Superior temporal gyrus (tissue), 1 donor: ENCODE results near the gene ARMH3.

Source experiments
- DNase-seq: peaks from one replicate; pipeline ENCODE4 v3.0.0-alpha.2; 2016; ENCODE audit errors: extremely low spot score

The ARMH3 gene

DNA sequence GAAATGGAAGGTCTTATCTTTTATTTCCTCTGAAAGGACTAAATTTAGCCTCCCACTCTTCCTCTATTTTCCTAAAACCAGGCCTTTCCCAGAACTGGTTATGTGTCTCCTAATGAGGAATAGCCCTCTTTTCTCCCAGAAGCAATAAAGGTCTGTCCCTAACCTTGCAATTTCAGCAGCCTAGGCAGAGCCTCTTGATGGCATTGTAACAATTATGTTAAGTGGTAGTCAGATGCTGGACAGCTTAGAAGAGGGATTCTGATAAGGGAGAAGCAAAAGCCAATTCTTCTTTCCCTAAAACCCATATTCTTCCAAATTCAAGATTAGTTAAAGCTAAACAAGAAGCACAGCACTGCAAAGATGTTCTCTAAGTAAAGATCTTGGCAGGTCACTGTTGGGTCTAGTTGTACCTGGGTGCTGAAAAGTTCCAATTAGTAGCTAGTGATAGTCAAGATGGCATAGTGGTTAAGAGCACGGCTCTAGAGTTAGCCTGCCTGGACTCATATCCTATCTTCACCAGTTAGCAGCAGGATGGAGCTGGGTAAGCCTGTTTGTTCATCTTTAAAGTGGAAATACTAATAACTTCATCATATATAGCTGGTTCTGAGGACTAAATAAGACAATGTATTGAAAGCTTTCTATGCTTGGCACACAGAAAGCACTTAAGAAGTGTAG lies 198.0 kb downstream of the ARMH3 start:
- no peak for DNase-seq

DNA sequence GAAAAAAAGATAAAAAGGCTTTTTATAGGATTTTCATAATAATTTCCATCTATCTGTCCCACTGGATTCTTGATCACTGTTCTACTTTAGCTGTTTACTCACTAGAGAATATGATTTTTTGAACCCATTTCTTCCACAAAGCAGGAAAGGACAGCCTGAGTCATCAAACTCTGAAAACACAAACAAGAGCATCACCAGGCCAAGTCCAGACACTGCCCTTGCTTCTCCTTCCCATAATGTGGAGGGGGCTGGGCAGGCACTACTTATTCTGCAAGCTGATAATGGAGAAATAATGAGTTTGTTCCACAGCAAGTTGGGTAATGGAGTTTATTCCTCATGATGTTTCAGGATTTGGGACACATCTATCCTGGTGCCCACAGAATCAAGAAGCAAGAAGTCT lies 199.3 kb downstream of the ARMH3 start:
- no peak for DNase-seq

DNA sequence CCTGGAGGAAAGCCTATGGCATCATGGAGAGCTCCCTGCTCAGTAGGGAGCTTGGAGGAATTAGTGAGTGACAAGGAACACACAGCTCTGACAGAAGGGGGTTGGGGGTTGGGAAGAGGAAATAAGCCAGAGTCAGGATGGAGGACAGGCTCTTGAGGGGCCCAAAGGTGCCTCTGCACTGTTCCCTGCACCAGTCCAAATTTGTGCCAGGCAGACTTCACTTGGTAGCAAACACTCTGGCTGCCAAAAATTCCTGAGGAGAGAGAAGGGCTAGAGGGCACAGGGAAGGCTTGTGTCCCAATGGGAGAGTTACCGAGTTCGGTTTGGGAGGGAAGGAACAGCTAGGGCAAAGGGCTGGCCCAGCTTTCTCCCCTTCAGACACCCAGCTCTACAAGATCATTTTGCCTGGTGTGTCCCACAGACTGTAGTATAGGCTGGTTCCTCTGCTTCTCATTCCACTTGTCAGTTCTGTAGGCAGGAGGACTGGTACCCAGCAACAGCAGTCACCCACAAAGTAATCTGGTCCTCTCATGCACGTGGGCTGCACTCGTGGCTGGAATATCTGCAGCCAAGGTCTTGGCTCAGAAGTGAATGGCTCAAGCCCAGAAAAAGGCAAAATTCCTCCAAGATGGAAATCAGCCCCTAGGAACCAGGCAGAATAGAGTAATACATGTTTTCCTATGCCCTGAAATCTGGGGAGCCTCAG lies 204.4 kb downstream of the ARMH3 start:
- DNase-seq: no peak

DNA sequence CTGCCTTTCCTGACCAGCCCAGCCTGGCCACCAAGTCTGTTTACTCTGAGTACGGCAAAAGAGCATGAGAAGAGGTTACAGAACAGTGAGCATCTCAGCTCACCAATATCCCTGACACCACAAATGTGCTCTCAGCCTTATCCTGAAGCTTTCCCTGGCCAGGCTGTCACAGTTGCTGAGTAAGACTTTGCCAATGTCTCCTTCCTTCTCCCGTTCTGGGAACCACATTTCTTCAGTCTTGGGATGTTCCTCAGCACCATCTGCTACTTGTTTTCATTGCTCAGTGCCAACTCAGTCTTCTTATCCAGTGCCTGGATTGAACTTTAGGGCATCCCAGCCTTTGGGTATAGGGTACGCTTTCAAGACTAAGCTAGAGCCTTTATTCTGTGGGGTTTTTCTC lies 205.2 kb downstream of the ARMH3 start:
- DNase-seq: peak; percentile 50

DNA sequence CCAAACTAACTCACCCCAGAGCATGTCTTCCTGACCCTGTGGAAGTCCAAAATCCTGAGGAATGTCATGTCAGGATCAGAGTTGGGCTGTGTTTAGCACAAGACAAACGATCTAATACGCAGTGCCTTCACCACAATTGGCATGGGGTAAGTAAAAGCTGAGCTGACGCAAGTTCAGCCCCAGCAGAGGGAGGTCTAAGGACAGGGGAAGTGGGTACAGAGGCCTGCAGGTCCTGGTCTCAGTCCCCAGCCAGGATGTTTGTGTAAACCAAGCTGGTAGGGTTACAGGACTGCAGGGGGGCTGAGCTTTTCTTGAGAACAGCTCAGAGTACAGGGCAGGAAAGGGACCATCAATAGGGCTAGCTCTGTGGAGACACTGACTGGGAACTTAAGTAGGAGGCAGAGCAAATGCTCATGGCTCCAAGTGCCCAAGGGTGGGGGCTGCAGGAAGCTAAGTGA lies 207.1 kb downstream of the ARMH3 start:
- DNase-seq: no peak

DNA sequence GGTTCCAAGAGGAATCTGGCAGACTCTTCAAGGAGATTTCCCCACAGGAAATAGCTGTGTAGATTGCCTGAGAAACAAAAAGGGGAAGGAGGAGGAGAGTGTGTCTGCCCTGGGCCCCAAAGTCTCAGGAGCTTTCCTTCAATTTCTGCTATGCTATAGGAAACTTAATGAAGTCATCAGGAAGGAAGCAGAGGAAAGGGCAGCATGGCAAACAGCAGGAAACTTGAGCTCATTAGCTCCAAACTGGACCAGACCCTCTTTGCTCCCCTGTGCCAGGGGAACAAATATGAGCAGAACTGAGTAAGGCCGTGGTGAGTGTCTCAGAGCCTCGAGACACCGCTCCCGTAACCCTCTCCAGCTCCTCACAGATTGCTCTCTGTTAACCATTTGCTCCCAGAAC lies 207.6 kb downstream of the ARMH3 start:
- no peak for DNase-seq

DNA sequence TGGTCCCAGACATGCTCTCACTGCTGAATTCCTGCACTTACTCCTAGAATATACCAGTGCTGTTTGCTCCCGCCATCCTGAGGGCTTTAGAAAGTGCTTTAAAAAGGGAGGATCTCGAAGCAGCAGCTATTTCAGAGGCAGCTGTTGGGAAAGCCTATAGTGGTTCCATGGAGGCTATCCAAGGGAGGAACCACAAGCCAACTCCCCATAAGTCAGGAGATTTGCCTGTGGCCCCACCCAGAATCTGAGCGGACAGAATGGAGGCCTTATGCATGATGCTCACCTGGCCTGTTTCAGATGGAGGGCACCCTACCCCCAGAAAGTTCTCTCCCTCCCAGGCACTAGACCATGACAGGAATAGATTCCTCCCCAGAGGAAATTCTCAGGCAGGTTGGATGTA lies 210.1 kb downstream of the ARMH3 start:
- DNase-seq: no peak

DNA sequence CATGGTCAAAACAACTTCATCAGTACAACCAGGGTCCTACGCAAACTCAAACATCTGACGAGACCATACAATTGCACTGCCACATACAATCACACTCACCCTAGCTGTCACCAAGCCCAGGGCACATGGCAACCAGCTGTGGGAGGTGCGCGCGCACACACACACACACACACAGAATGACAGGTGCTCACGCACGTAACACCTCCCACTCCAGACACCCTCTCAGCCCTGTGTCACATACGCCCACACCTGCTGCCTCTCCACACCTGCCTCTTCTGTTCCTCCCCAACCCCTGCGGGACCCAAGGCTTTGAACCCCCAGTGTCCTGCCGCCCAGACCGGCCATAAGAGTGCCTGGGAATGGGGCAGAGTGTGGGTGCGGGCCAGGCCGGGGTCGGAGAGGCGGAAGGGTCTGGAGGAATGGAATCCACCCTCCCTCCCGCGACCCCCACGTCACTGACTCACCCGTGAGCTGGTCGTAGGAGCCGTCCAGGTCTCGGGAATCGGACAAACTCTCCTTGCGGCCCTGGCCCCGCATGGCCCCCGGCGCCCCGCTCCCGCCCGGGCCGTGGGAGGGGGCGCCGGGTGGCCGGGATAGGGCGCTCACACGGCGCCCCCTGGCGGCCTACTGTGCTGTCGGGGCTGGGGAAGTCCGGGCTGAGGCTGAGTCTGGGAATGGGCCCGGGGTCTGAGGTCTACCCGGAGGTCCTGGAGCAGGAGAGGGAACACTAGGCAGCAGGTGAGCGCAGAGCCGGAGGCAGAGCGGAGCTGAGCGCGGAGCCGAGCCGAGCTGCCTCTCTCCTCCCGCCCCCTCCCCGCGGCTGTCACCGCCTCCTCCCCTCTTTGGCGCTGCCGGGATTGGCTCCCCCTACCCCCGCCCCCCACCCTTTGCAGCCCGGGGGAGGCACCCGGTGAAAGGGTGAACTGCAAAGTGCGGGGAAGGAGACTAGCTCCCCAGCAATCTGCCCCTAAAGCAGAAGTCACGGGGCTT lies 212.6 kb downstream of the ARMH3 start, which contains the start of gene KCNIP2:
Gene KCNIP2, minus strand, starts transcription at position 769 of the 990 bp plus-strand sequence. Its CDS starts 232 bp downstream, at position 537.
- DNase-seq: no peak

DNA sequence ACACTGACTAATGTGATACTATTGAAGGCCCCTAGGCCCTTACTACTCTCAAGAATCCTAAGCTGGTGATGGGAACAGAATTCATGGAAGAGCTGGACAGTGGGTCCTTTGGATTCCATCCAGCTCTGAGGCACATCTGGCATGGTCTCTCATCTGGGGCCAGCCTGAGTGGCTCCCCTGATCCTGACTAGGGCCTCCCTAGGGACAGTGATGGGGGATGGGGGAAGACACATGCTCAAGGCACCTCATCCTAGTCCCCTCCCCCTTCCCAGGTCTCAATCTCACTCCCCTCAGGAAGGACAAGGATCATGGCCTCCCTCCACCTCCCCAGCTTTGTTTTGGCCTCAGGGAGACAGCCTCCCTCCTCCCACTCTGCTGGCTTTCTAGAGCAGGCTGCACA lies 214.1 kb downstream of the ARMH3 start:
- no peak for DNase-seq

DNA sequence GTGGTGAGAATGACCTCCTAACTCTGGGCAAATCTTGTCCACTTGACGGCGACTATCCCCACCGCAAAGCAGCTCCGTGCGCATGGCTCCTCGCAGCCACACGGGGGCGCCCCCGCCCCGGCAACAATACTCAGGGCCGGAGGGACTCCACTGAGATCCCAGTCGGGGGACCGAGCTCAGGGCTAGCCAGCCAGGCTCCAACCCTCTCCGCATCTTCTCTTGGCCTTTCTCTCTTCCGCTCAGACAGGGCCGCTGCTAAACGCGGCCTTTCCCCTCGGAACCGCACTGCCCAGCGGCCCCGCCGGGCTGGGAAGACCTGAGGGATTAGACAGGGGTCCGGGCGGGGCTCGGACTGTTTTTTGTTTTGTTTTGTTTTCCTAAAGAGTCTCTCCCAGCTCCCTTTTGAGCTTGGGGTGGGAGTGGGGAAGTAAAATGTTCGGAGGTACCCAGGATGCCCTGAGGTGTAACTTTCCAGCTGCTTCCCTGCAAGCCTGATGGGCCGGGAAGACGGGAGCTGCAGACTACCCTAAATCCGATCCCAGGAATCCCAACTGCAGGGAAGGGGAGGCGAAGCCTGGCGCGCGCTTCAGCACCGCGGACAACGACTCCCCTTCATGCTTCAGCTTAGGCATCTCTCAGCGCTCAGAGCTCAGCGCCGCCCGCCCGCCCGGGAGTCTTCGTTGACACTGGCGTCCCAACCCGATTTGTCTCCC lies 215.1 kb downstream of the ARMH3 start:
- DNase-seq: peak; percentile 90

DNA sequence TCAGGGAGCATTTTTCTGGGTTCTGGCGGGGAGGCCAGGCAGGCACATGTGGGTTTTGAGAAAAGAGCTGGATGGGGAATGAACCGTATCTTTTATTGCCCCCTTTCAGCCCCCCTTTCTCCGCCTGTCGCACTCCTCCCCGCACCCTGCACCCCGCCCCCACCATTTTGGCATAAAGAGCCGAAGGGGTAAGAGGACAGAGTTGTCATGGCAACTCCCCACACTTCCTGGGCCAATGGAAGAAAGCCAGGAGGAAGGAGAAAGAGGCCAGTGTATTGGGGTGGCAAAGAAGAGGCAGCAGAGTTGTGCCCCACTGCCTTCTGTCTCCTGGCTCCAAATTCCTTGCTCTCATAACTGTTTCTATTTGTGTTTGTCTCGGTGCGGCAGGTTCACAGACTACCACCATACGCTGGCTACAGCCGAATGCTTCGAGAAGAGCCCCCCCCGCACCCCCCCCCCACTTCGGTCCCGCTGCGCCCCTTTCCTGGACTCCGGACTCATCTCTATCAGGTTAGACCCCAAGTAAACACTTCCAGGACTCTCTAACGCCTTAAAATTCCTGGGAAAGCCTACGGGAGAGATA lies 215.8 kb downstream of the ARMH3 start:
- DNase-seq: no peak

DNA sequence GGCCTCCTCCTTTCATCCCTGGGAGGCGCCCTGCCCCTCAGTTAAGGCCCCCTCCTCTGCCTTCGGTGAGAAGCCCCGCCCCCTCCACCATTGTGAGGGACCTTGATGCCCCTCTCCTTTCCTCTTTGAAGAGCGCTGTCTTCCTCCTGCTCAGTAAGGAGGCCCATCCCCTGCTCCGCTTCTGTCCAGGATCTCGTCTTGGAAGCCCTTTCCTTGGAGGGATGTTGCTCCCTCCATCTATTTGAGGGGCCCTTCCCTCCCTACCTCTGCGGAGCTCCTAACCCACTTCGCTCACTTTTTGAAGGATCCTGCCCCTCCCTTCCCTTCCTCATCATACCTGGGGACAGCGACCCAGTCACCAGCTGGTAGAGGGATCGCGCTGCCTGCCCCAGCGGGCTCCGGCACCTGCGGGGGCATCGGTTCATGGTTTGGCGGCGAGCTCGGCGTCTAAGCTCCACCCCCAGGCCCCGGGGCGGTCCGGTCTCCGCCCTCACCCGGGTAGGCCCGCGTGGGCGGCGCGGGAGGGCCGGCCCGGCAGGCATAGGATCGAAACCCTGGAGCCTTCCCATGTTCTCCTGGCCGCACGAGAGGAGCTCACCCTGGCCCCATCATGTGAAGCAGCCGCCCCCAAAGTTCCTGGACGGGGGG lies 216.4 kb downstream of the ARMH3 start:
- no peak for DNase-seq

DNA sequence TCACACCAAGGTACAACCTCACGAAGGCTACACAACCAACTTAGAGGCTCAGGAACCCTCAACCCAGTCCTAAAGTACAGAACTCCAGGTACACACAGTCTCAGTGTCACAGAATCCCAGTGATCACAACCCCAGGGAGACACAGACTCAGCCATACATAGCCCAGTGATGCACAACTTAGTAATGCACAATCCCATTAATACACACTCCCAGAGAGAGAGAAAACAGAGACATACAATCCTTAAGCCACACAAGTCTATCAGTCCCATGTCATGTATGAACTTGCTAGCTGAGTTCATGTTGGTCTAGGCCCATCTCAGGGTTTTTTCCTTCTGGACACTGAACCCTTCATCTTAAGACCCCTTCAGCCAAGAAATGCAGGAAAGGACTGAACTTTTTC lies 217.0 kb downstream of the ARMH3 start:
- DNase-seq: no peak

DNA sequence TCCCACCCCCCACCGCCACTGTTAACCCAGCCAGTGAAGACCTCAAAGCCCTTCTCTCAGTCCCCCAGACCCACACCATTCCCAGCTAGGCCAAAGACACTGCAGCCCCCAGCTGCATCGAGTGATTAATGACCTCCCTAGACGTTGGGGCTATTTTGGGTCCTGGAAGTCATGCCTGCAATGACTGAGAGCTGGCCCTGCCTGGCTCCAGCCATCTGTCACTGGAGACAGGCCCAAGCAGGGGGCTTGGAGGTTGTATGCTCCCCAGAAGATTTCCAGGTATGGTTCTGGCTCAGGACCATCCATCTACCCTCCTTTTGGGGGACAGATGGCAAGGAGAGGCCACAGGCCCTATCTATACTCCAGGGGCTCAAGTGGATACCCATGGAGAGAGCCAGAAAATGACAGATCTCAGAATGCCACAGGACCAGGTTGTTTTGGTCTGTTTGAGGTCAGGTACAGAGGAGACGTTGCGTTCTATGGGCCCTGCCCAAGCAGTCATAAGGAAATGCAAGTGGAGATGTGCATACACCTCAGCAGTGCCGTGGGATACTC lies 217.5 kb downstream of the ARMH3 start:
- DNase-seq: no peak

DNA sequence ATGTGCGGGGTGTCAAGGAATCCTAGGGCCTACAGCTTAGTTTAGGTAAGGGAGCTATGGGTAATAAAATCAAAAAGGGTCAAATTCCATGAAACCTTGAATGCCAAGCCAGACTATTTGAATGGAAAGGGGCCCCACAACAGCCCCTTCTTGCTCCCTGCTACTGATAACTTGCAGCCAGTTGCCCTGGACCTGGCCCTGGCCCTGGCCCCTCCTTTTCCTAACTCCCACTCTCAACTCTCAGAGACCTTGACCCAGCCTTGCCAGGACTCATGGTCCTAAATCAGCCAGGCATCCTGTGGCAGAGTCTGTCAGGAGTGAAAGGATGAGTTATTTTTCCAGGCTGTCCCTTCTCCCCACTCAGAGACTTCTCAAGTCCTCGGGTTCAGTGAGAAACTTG lies 218.2 kb downstream of the ARMH3 start:
- DNase-seq: no peak

DNA sequence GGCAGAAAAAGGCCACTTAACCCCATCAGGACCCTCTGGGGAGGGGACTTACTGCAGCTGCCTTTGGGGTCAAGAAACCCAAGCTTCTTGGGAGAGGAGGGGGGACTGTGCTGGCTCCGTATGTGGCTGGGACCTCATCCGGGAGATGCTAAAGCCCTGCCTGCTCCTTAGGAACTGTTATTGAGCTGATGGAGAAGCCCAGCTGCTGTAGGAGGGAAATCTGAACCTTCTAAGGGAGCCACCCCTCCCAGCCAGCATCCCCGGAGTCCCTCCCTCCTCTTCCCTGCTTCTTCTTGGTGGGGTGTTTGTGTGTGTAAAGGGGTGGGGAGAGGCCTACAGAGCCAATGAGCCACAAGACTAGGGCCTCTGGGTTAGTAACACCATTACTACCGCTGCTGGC lies 220.6 kb downstream of the ARMH3 start:
- DNase-seq: no peak

DNA sequence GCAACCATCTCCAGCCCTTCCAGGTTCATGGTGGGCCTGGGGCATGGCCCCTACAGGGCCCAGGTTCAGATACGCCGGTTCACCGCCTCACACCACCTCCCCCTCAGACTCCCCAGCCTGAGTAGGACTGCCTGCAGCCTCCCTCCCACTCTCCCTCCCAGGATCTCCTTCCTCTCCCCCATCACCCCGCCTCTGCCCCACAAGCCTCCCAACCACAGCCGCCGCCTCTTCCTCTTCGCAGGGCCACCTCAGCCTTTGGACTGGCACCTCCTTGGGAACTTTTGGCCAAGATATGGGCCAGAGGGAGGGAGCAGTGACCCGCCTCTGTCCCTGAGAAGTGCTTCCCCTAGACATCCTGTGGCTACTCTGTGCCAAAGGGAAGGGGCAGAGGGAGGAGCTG lies 221.6 kb downstream of the ARMH3 start:
- no peak for DNase-seq

DNA sequence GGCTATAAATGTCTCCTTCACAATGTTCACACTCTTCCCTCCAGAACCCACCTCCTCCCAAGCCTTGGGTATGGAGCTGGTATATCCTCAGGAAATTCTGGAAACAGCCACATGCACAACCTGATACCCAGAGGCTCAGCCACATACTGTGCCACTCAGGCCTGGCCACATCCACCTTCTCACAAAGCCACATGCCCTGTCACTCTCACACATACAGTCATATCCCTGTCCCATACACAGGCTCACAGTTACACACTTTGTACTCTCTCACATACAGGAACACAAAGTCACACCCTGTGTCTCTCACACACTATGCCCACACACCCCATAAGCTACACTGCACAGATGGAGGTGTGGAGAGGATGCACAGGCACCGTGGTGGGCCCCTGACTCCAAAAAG lies 222.5 kb downstream of the ARMH3 start:
- DNase-seq: no peak

DNA sequence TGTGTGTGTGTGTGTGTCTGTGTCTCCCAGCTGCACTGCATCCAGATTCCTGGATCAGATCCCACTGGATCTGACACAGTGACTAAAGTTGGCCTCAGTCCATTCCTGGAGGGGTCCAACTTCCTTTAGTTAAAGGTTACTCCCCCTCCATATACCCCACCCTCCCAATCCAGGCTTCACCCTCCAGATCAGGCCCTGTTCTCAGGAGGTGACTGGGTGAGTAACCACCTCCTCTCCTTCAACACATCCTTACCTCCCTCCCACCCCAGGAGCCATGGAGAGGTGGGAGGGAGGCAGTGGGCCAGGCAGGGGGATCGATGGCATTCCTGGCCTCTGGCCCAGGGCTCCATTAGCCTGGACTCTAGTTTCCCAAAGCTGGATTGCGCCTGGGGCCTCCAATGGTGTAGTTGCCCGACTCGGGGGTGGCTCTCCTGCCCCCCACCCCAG lies 223.6 kb downstream of the ARMH3 start:
- no peak for DNase-seq

DNA sequence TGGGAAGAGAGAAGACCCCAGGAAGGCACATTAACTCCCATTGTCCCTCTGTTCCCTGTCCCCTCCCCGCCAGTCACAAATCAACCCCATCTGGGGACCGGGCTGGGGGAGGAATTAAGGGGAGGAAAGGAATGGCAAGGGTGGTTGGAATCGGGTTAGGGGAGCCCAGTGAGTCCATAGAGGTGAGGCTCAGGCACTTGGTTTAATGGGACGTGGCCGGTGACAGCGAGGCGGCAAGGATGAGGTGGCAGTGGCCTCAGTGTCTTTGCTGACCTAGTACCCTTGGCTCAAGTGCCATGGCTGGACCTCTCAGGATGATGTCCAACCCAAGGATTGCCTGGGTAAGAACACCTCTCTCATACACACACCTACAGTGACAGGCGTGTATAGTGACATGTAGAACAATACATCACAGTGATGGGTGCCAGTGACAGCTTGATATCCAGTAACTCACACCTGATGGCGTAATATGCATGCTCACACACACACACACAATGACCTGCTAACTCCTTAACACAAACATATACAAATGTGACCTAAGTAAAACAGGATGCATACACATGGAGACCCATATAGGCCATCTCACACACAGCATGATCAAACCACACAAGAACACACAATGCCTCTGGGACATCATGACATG lies 224.7 kb downstream of the ARMH3 start:
- DNase-seq: no peak
